ENCODE measurements around the gene PRR29. TPM values are rescaled to one million over a fixed set of nuclear protein-coding genes. Genes with fewer than 3 reads are reported as not detected.

The PRR29 gene
- total and polyA plus RNA-seq, 4 donors = 0.02 to 0.35 (median 0.14) TPM; not detected in 1

GRCh38 chr17:63988127-63988478, 10.0 kb upstream of the PRR29 start:
- Histone ChIP-seq H3K27me3 (ENCODE audit: control insufficient read depth in 4 of 4, insufficient read depth in 4 of 4, low read length in 3 of 4) (no peaks in the 10 kb centered on the region), H3K27ac (ENCODE audit: low read depth in 1 of 2, low read length in 2 of 2) (no peak overlapping the region), H3K4me1 (ENCODE audit: control insufficient read depth in 4 of 4, insufficient read depth in 4 of 4, low read length in 3 of 4) (peaks cover 0 to 2% (median 0%) of the 10 kb centered on the region in 4 donors), H3K9me3 (ENCODE audit: control insufficient read depth in 4 of 4, low read length in 3 of 4) (no peaks in the 10 kb centered on the region), H3K9ac (ENCODE audit: low read depth in 1 of 2, low read length in 2 of 2) (no peak overlapping the region), H3K4me3 (ENCODE audit: low read depth in 1 of 3, low read length in 3 of 3) (no peak overlapping the region), H3K36me3 (ENCODE audit: control insufficient read depth in 4 of 4, insufficient read depth in 3 of 4, low read depth in 1 of 4, low read length in 3 of 4) (no peaks in the 10 kb centered on the region)
- WGBS = 83% methylated on average over 5 of the region's 5 CpGs
- TF ChIP-seq CTCF (IDR thresholded peaks at IDR 0.05; ENCODE audit: low read depth, low read length, missing input control) (no peak), NR2F2 (IDR thresholded peaks at IDR 0.05) (no peak), YY1 (IDR thresholded peaks at IDR 0.05) (no peak), EGR1 (IDR thresholded peaks at IDR 0.05; ENCODE audit: low read depth in 2 of 2) (no peak), FOXA1 (IDR thresholded peaks at IDR 0.05) (no peak), JUND (IDR thresholded peaks at IDR 0.05) (no peak), FOXA2 (IDR thresholded peaks at IDR 0.05) (no peak), HNF4A (conservative IDR thresholded peaks at IDR 0.05) (no peak), GABPA (IDR thresholded peaks at IDR 0.05 in 1 of 2, conservative IDR thresholded peaks at IDR 0.05 in 1 of 2) (no peak), SP1 (IDR thresholded peaks at IDR 0.05) (no peak), RXRA (IDR thresholded peaks at IDR 0.05) (no peak), ATF3 (IDR thresholded peaks at IDR 0.05) (no peak), RAD21 (IDR thresholded peaks at IDR 0.05) (no peak)
- no peak for DNase-seq (ENCODE audit: low spot score)

- Histone ChIP-seq H3K4me3 (ENCODE audit: low read depth in 1 of 3, low read length in 3 of 3) (no peak overlapping the region), H3K36me3 (ENCODE audit: control insufficient read depth in 4 of 4, insufficient read depth in 3 of 4, low read depth in 1 of 4, low read length in 3 of 4) (no peaks in the 10 kb centered on the region), H3K9ac (ENCODE audit: low read depth in 1 of 2, low read length in 2 of 2) (no peak overlapping the region), H3K4me1 (ENCODE audit: control insufficient read depth in 4 of 4, insufficient read depth in 4 of 4, low read length in 3 of 4) (peaks cover 0 to 2% (median 0%) of the 10 kb centered on the region in 4 donors), H3K27ac (ENCODE audit: low read depth in 1 of 2, low read length in 2 of 2) (no peak overlapping the region), H3K27me3 (ENCODE audit: control insufficient read depth in 4 of 4, insufficient read depth in 4 of 4, low read length in 3 of 4) (no peaks in the 10 kb centered on the region), H3K9me3 (ENCODE audit: control insufficient read depth in 4 of 4, low read length in 3 of 4) (no peaks in the 10 kb centered on the region)
- TF ChIP-seq HNF4A (conservative IDR thresholded peaks at IDR 0.05) (no peak), FOXA1 (IDR thresholded peaks at IDR 0.05) (no peak), GABPA (IDR thresholded peaks at IDR 0.05 in 1 of 2, conservative IDR thresholded peaks at IDR 0.05 in 1 of 2) (no peak), SP1 (IDR thresholded peaks at IDR 0.05) (no peak), RAD21 (IDR thresholded peaks at IDR 0.05) (no peak), RXRA (IDR thresholded peaks at IDR 0.05) (no peak), ZBTB33 (IDR thresholded peaks at IDR 0.05) (no peak), ATF3 (IDR thresholded peaks at IDR 0.05) (no peak), CTCF (IDR thresholded peaks at IDR 0.05; ENCODE audit: low read depth, low read length, missing input control) (no peak), REST (IDR thresholded peaks at IDR 0.05) (no peak), NR2F2 (IDR thresholded peaks at IDR 0.05) (no peak), TAF1 (conservative IDR thresholded peaks at IDR 0.05) (no peak), EGR1 (IDR thresholded peaks at IDR 0.05; ENCODE audit: low read depth in 2 of 2) (no peak), YY1 (IDR thresholded peaks at IDR 0.05) (no peak), FOXA2 (IDR thresholded peaks at IDR 0.05) (no peak), MAX (IDR thresholded peaks at IDR 0.05) (no peak), JUND (IDR thresholded peaks at IDR 0.05) (no peak), HNF4G (IDR thresholded peaks at IDR 0.05) (no peak)
- no peak for DNase-seq (ENCODE audit: low spot score)
- WGBS = 51% methylated on average over 35 of the region's 35 CpGs
Observed at GRCh38 chr17:63988741-63989621, 9.2 kb upstream of the PRR29 start.
